Heart left ventricle (tissue), 16 donors: ENCODE data around the gene SPPL2B. TPM values are rescaled to one million over a fixed set of nuclear protein-coding genes. Genes with fewer than 3 reads are reported as not detected.

Experiments
- ATAC-seq, 4 donors: fragments of 200-7000 bp; cut with Tn5 transposase; one replicate each; pipeline ENCODE4 v1.9.1; 2020 to 2022; ENCODE audit warnings: moderate library complexity in 4 of 4, mild to moderate bottlenecking in 3 of 4, moderate number of reproducible peaks in 1 of 4
- DNase-seq, 5 donors: peaks; one replicate each; pipeline ENCODE4 v3.0.0-alpha.2; 2020
- H3K27ac ChIP-seq, 12 donors: fragments of 200-600 bp; sonication (generic) in 4 of 12; one replicate each; pipeline versions ENCODE4 v1.5.0 to v1.8.0; 2016 to 2022; ENCODE audit warnings: mild to moderate bottlenecking in 2 of 12
- H3K27me3 ChIP-seq, 9 donors: fragments of 200-600 bp; sonication (generic) in 2 of 9; one replicate each; pipeline versions ENCODE4 v1.5.1 to v1.8.0; 2016 to 2022; ENCODE audit warnings: mild to moderate bottlenecking in 3 of 9
- H3K36me3 ChIP-seq, 9 donors: fragments of 200-600 bp; sonication (generic) in 2 of 9; one replicate each; pipeline versions ENCODE4 v1.5.0 to v1.8.0; 2018 to 2022; ENCODE audit warnings: mild to moderate bottlenecking in 2 of 9
- H3K4me1 ChIP-seq, 12 donors: fragments of 200-600 bp; sonication (generic) in 4 of 12; one replicate each; pipeline versions ENCODE4 v1.5.0 to v1.8.0; 2016 to 2022; ENCODE audit warnings: mild to moderate bottlenecking in 3 of 12
- H3K4me3 ChIP-seq, 12 donors: fragments of 200-600 bp; sonication (generic) in 4 of 12; one replicate each; pipeline versions ENCODE4 v1.5.0 to v1.8.0; 2017 to 2022; ENCODE audit warnings: mild to moderate bottlenecking in 9 of 12, moderate library complexity in 4 of 12
- H3K9me3 ChIP-seq, 12 donors: fragments of 200-600 bp; sonication (generic) in 4 of 12; one replicate each; pipeline versions ENCODE4 v1.5.0 to v1.8.0; 2016 to 2022; ENCODE audit warnings: mild to moderate bottlenecking in 1 of 12
- CTCF ChIP-seq, 12 donors: fragments of 200-600 bp; sonication (generic) in 4 of 12; IDR thresholded peaks; one replicate each; pipeline versions ENCODE4 v1.5.0 to v1.8.0; 2018 to 2022; ENCODE audit warnings: antibody characterized with exemption in 12 of 12, mild to moderate bottlenecking in 5 of 12
- POLR2A ChIP-seq, 2 donors: fragments of 450-650 bp; IDR thresholded peaks; one replicate each; pipeline ENCODE4 v1.6.1; 2017; ENCODE audit warnings: antibody characterized with exemption in 2 of 2, mild to moderate bottlenecking in 2 of 2, moderate library complexity in 2 of 2
- WGBS, 4 donors: extraction: QIAGEN DNeasy Blood & Tissue Kit in 2 of 4; methylation state at CpG; one replicate each; pipeline versions ENCODE4 v1.1.5 to v1.1.7; 2013 to 2018; 5-methylcytosine and 5-hydroxymethylcytosine counted together
- intact Hi-C, 10 donors: fragments of 100-400 bp; cut with DNase I; formaldehyde crosslinking; loops; one replicate each; pipeline versions ENCODE4 v1.11.1 to v1.14.2; 2022
- polyA plus RNA-seq, 2 donors: library from polyadenylated mRNA; stranded (reverse); fragments of 200-250 nt; gene quantifications; one replicate each; pipeline ENCODE4 v1.2.3, GENCODE V29; 2013
- total RNA-seq, 9 donors: library from RNA; depleted of rRNA in 2 of 9; stranded (reverse); fragments of >200 nt in 2 of 9; fragmentation: NEBNext Ultra II Directional in 3 of 9; extraction: Animal tissue kit (Norgen Biotek cat#: 25700) in 3 of 9; gene quantifications; one replicate each; pipeline versions ENCODE4 v1.1.0 to v1.2.4, GENCODE V29; 2016 to 2023
- donor health status: ischemic (EF 13 %, LVEDD 7.1; RV severe dilation, severe dysfunction).
- donor health status: healthy with polysubstance abuse.
- donor health status: DM: no; HTN: yes; CAD: no.
- donor health status: DM: no; HTN: no; CAD: no.
- donor health status: ischemic (EF 25% LVEDD 6.9; RV normal size, moderate dysfunction).
- donor health status: ischemic (EF 25% LVEDD 5.7; RV mildly dilated, moderate dysfunction).
- donor health status: healthy.
- donor health status: DM: yes; HTN: yes; CAD: no.
- donor health status: ischemic (EF 35%, LVEDD 5.7; RV mildly dilated, moderate dysfunction).
- donor health status: nonischemic (EF 11% LVEDD 7.7; RV severe dilation, severe dysfunction).
- donor health status: DM: yes; HTN: yes; CAD: no.
- donor health status: PGD.
- donor health status: ischemic (EF 29% LVEDD 5.4; RV normal size, mild dysfunction).
- donor health status: nonischemic (EF 23%, LVEDD 6.1; RV moderate dilation, normal function).

SPPL2B gene
- total and polyA plus RNA-seq, 11 donors, result 17.6 to 31.2 (median 21.6) TPM

DNA sequence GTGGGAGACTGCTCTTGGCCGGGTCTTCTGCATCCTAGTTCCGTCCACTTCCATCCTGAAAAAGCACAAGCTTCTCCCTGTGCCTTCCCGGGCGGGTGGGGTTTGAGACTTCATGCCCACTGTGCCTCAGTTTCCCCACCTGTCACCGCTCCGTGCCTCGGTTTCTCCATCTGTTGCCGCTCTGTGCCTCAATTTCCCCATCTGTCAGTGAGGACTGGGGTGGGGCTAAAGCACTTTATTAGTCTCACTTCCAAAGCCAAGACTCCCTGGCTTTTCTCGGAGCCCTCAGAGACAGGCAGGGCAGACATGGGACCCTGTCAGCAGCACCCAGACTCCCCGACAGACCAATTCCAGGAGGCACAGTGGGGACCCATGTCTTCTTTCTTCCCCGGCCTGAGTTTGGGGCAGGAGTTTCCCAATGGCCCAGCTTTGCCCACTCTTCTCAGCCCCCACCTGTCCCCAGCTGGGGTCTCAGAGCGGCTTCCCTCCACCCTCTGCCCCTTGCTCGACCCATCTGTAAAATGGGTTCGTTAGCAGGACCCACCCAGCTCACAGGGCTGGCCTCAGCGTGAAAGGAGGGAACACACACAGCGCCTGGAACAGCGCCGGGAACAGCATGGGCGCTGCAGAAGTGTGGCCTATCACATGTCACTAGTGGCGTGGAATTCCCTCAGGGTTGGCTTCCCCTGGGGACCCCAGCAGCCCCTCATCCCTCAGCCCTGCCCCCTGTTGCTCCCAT is 41.9 kb upstream of the SPPL2B start:
- ATAC-seq (no peak), DNase-seq (no peak)
- H3K36me3 ChIP-seq, result no peaks in the 10 kb centered on the region
- no peaks in the 10 kb centered on the region for H3K9me3 ChIP-seq
- peaks cover 23 to 64% (median 34%) of the 10 kb centered on the region in 9 donors for H3K27me3 ChIP-seq
- 81 to 90% (median 82%) methylated on average over 18 to 20 of the region's 20 CpGs for WGBS, 4 donors
- intact Hi-C loops, result loop anchor here in 1 of 10 donors (10.0 kb wide), 1 partner anchor 108 kb away; no protein-coding TSS in a partner anchor
- no peak overlapping the region for H3K4me3 ChIP-seq
- peaks cover 2 to 55% (median 30%) of the 10 kb centered on the region in 12 donors for H3K4me1 ChIP-seq
- H3K27ac ChIP-seq, result no peak overlapping the region
- TF ChIP-seq CTCF (IDR thresholded peaks at IDR 0.05) (no peak), POLR2A (IDR thresholded peaks at IDR 0.05) (no peak)

DNA sequence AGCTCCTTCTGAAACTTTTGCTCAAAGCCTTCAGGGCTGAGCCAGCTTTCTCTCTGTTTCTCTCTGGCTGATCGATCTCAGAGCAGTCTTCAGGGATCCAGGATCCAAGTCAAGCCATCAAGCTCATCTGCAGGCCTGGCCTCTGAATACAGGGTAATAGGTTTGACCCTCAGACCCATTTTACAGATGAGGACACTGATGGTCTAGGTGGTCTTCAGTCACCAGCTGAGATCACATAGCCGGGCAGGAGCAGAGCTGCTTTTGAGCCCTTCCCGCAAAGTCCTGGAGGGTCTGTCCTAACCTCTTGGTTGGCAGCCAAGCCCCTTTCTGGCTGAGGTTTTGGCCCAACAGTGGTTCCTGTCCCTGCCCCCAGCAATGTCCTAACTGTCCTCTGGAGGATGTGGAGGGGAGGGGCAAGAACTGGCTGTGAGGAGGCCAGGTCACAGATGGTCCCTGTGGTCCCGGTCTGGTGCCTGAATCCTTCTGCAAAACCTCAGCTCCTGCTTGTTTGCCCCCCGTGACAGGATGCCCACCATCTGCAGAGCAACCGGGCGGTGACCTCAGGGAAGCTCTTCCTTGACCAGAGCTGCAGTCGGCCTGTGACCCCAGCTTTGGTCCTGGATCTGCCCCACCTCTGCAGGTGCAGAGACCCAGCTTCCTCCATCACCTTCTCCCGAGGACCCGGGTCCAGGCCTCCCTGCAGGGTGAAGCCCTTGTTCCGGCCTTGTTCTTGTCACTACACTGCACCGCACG is 40.7 kb upstream of the SPPL2B start:
- TF ChIP-seq CTCF (IDR thresholded peaks at IDR 0.05) (no peak), POLR2A (IDR thresholded peaks at IDR 0.05) (no peak)
- DNase-seq, result no peak
- Histone ChIP-seq H3K9me3 (no peaks in the 10 kb centered on the region), H3K36me3 (no peaks in the 10 kb centered on the region), H3K4me3 (no peak overlapping the region), H3K27me3 (peaks cover 32 to 67% (median 43%) of the 10 kb centered on the region in 9 donors), H3K4me1 (peaks cover 2 to 43% (median 21%) of the 10 kb centered on the region in 12 donors), H3K27ac (no peak overlapping the region)
- no peak for ATAC-seq
- 75 to 83% (median 76%) methylated on average over 7 to 13 of the region's 13 CpGs for WGBS, 4 donors
- intact Hi-C loops, result loop anchor here in 1 of 10 donors (10.0 kb wide), 1 partner anchor 107 kb away; no protein-coding TSS in a partner anchor

- H3K4me1 ChIP-seq, result peaks cover 2 to 38% (median 21%) of the 10 kb centered on the region in 12 donors
- intact Hi-C loops, result loop anchor here in 1 of 10 donors (10.0 kb wide), 1 partner anchor 106 kb away; no protein-coding TSS in a partner anchor
- H3K27me3 ChIP-seq, result peaks cover 35 to 71% (median 48%) of the 10 kb centered on the region in 9 donors
- H3K27ac ChIP-seq, result no peak overlapping the region
- TF ChIP-seq POLR2A (IDR thresholded peaks at IDR 0.05), result no peak
- no peaks in the 10 kb centered on the region for H3K36me3 ChIP-seq
- ATAC-seq (no peak), DNase-seq (no peak)
- H3K4me3 ChIP-seq, result no peak overlapping the region
- no peaks in the 10 kb centered on the region for H3K9me3 ChIP-seq
- WGBS, 4 donors, result 82 to 93% (median 87%) methylated on average over 14 to 17 of the region's 17 CpGs
These were observed 40.1 kb upstream of the SPPL2B start for GRCh38 chr19:2288338-2288817.

GRCh38 chr19:2288818-2289713 is 39.4 kb upstream of the SPPL2B start:
- peaks cover 2 to 45% (median 23%) of the 10 kb centered on the region in 12 donors for H3K4me1 ChIP-seq
- WGBS, 4 donors, result 56 to 61% (median 59%) methylated on average over 25 to 28 of the region's 28 CpGs
- peak overlapping the region in 4 of 12 donors; percentile 38 to 69 (median 45) for H3K4me3 ChIP-seq
- peak overlapping the region in 3 of 12 donors; percentile 10 to 84 (median 11) for H3K27ac ChIP-seq
- no peak for DNase-seq
- no peaks in the 10 kb centered on the region for H3K36me3 ChIP-seq
- peaks cover 35 to 78% (median 53%) of the 10 kb centered on the region in 9 donors for H3K27me3 ChIP-seq
- H3K9me3 ChIP-seq, result no peaks in the 10 kb centered on the region
- intact Hi-C loops, result loop anchor here in 1 of 10 donors (10.0 kb wide), 1 partner anchor 106 kb away; no protein-coding TSS in a partner anchor
- ATAC-seq, result no peak
- TF ChIP-seq CTCF (IDR thresholded peaks at IDR 0.05), result no peak
- TF ChIP-seq POLR2A (IDR thresholded peaks at IDR 0.05), result no peak
